Loucy (cell line): ENCODE data around the gene CACNA2D3.

Source experiments
- CTCF ChIP-seq: fragments of 200-600 bp; sonication (generic); conservative IDR thresholded peaks from 2 replicates; pipeline ENCODE4 v1.5.1; 2014; ENCODE audit warnings: mild to moderate bottlenecking, antibody characterized with exemption, low read length
- EZH2phosphoT487 ChIP-seq: fragments of 200-600 bp; IDR thresholded peaks from 2 replicates; pipeline ENCODE4 v1.6.1; 2018; ENCODE audit warnings: antibody characterized with exemption, mild to moderate bottlenecking, moderate library complexity, borderline replicate concordance

- TF ChIP-seq CTCF: no peak
- no peak for TF ChIP-seq EZH2phosphoT487
Observed at GRCh38 chr3:54341811-54342210, 219.5 kb downstream of the CACNA2D3 start.
